ENCODE measurements around the gene OR11A1.
"Not testable (repeated sequence)": the region's sequence is repeated elsewhere in the genome, so short reads cannot be mapped to it uniquely, and the experiment has no call there.

OR11A1 gene

GRCh38 chr6:29439006-29439405, 17.9 kb downstream of the OR11A1 start, which contains the start of gene OR10C1:
Gene OR10C1, plus strand, starts transcription at chr6:29439306. Its CDS starts 710 bp downstream, at chr6:29440016.
- Histone ChIP-seq H3K9ac (ENCODE audit: low read length) (no peak within 1 kb of the TSS), H3K27ac (ENCODE audit: low read length) (no peak within 1 kb of the TSS), H3K9me3 (ENCODE audit: control insufficient read depth, low read depth, low read length) (peaks cover 5% of the 10 kb centered on the region), H3K4me1 (ENCODE audit: control insufficient read depth, low read depth, low read length) (no peaks in the 10 kb centered on the region), H3K27me3 (ENCODE audit: control insufficient read depth, insufficient read depth, low read length) (no peaks in the 10 kb centered on the region), H3K4me3 (ENCODE audit: low read length) (no peak within 1 kb of the TSS), H3K36me3 (ENCODE audit: control insufficient read depth, low read depth, low read length) (no peaks in the 10 kb centered on the region)

GRCh38 chr6:29436730-29437129, 20.1 kb downstream of the OR11A1 start:
- H3K36me3 ChIP-seq (ENCODE audit: control insufficient read depth, low read depth, low read length); H3K27me3 ChIP-seq (ENCODE audit: control insufficient read depth, insufficient read depth, low read length); H3K9me3 ChIP-seq (ENCODE audit: control insufficient read depth, low read depth, low read length); H3K9ac ChIP-seq (ENCODE audit: low read length); H3K4me1 ChIP-seq (ENCODE audit: control insufficient read depth, low read depth, low read length); H3K4me3 ChIP-seq (ENCODE audit: low read length); H3K27ac ChIP-seq (ENCODE audit: low read length): not testable (repeated sequence)

GRCh38 chr6:29426654-29427053, 30.2 kb downstream of the OR11A1 start:
- H3K9ac ChIP-seq (ENCODE audit: low read length) = no peak overlapping the region
- H3K9me3 ChIP-seq (ENCODE audit: control insufficient read depth, low read depth, low read length) = no peaks in the 10 kb centered on the region
- no peaks in the 10 kb centered on the region for H3K36me3 ChIP-seq (ENCODE audit: control insufficient read depth, low read depth, low read length)
- no peaks in the 10 kb centered on the region for H3K27me3 ChIP-seq (ENCODE audit: control insufficient read depth, insufficient read depth, low read length)
- no peak overlapping the region for H3K4me3 ChIP-seq (ENCODE audit: low read length)
- H3K27ac ChIP-seq (ENCODE audit: low read length) = no peak overlapping the region
- peaks cover 5% of the 10 kb centered on the region for H3K4me1 ChIP-seq (ENCODE audit: control insufficient read depth, low read depth, low read length)

- H3K9ac ChIP-seq (ENCODE audit: low read length) = no peak overlapping the region
- H3K4me3 ChIP-seq (ENCODE audit: low read length) = no peak overlapping the region
- H3K9me3 ChIP-seq (ENCODE audit: control insufficient read depth, low read depth, low read length) = no peaks in the 10 kb centered on the region
- peaks cover 5% of the 10 kb centered on the region for H3K4me1 ChIP-seq (ENCODE audit: control insufficient read depth, low read depth, low read length)
- no peaks in the 10 kb centered on the region for H3K27me3 ChIP-seq (ENCODE audit: control insufficient read depth, insufficient read depth, low read length)
- no peak overlapping the region for H3K27ac ChIP-seq (ENCODE audit: low read length)
- H3K36me3 ChIP-seq (ENCODE audit: control insufficient read depth, low read depth, low read length) = no peaks in the 10 kb centered on the region
These were observed 31.8 kb downstream of the OR11A1 start for GRCh38 chr6:29425075-29425474.

GRCh38 chr6:29424575-29424974, 32.3 kb downstream of the OR11A1 start:
- Histone ChIP-seq H3K4me1 (ENCODE audit: control insufficient read depth, low read depth, low read length) (peaks cover 5% of the 10 kb centered on the region), H3K27ac (ENCODE audit: low read length) (no peak overlapping the region), H3K9me3 (ENCODE audit: control insufficient read depth, low read depth, low read length) (no peaks in the 10 kb centered on the region), H3K36me3 (ENCODE audit: control insufficient read depth, low read depth, low read length) (no peaks in the 10 kb centered on the region), H3K4me3 (ENCODE audit: low read length) (no peak overlapping the region), H3K27me3 (ENCODE audit: control insufficient read depth, insufficient read depth, low read length) (no peaks in the 10 kb centered on the region), H3K9ac (ENCODE audit: low read length) (no peak overlapping the region)

GRCh38 chr6:29424168-29424567, 32.7 kb downstream of the OR11A1 start:
- Histone ChIP-seq H3K9me3 (ENCODE audit: control insufficient read depth, low read depth, low read length) (no peaks in the 10 kb centered on the region), H3K36me3 (ENCODE audit: control insufficient read depth, low read depth, low read length) (no peaks in the 10 kb centered on the region), H3K9ac (ENCODE audit: low read length) (no peak overlapping the region), H3K27me3 (ENCODE audit: control insufficient read depth, insufficient read depth, low read length) (no peaks in the 10 kb centered on the region), H3K4me1 (ENCODE audit: control insufficient read depth, low read depth, low read length) (peaks cover 5% of the 10 kb centered on the region), H3K4me3 (ENCODE audit: low read length) (no peak overlapping the region), H3K27ac (ENCODE audit: low read length) (no peak overlapping the region)

GRCh38 chr6:29419516-29419915, 37.4 kb downstream of the OR11A1 start:
- no peak overlapping the region for H3K9ac ChIP-seq (ENCODE audit: low read length)
- no peak overlapping the region for H3K27ac ChIP-seq (ENCODE audit: low read length)
- H3K4me3 ChIP-seq (ENCODE audit: low read length) = no peak overlapping the region
- H3K4me1 ChIP-seq (ENCODE audit: control insufficient read depth, low read depth, low read length) = peaks cover 5% of the 10 kb centered on the region
- H3K36me3 ChIP-seq (ENCODE audit: control insufficient read depth, low read depth, low read length) = no peaks in the 10 kb centered on the region
- no peaks in the 10 kb centered on the region for H3K27me3 ChIP-seq (ENCODE audit: control insufficient read depth, insufficient read depth, low read length)
- H3K9me3 ChIP-seq (ENCODE audit: control insufficient read depth, low read depth, low read length) = no peaks in the 10 kb centered on the region

- Histone ChIP-seq H3K27ac (ENCODE audit: low read length) (no peak within 1 kb of the TSS), H3K27me3 (ENCODE audit: control insufficient read depth, insufficient read depth, low read length) (no peaks in the 10 kb centered on the region), H3K9ac (ENCODE audit: low read length) (no peak within 1 kb of the TSS), H3K4me3 (ENCODE audit: low read length) (no peak within 1 kb of the TSS), H3K4me1 (ENCODE audit: control insufficient read depth, low read depth, low read length) (no peaks in the 10 kb centered on the region), H3K9me3 (ENCODE audit: control insufficient read depth, low read depth, low read length) (no peaks in the 10 kb centered on the region), H3K36me3 (ENCODE audit: control insufficient read depth, low read depth, low read length) (no peaks in the 10 kb centered on the region)
These were observed 42.3 kb downstream of the OR11A1 start, which contains the start of gene OR12D1 for GRCh38 chr6:29414588-29414987. Gene OR12D1, plus strand, starts transcription at chr6:29414928.

GRCh38 chr6:29403801-29404200, 53.1 kb downstream of the OR11A1 start:
- no peaks in the 10 kb centered on the region for H3K27me3 ChIP-seq (ENCODE audit: control insufficient read depth, insufficient read depth, low read length)
- H3K36me3 ChIP-seq (ENCODE audit: control insufficient read depth, low read depth, low read length) = no peaks in the 10 kb centered on the region
- H3K9me3 ChIP-seq (ENCODE audit: control insufficient read depth, low read depth, low read length) = no peaks in the 10 kb centered on the region
- H3K4me1 ChIP-seq (ENCODE audit: control insufficient read depth, low read depth, low read length) = no peaks in the 10 kb centered on the region
- H3K4me3 ChIP-seq (ENCODE audit: low read length) = no peak overlapping the region
- H3K27ac ChIP-seq (ENCODE audit: low read length) = no peak overlapping the region
- H3K9ac ChIP-seq (ENCODE audit: low read length) = no peak overlapping the region

- Histone ChIP-seq H3K9me3 (ENCODE audit: control insufficient read depth, low read depth, low read length) (no peaks in the 10 kb centered on the region), H3K27ac (ENCODE audit: low read length) (no peak overlapping the region), H3K36me3 (ENCODE audit: control insufficient read depth, low read depth, low read length) (no peaks in the 10 kb centered on the region), H3K4me3 (ENCODE audit: low read length) (no peak overlapping the region), H3K9ac (ENCODE audit: low read length) (no peak overlapping the region), H3K4me1 (ENCODE audit: control insufficient read depth, low read depth, low read length) (peaks cover 7% of the 10 kb centered on the region), H3K27me3 (ENCODE audit: control insufficient read depth, insufficient read depth, low read length) (no peaks in the 10 kb centered on the region)
These were observed 57.3 kb downstream of the OR11A1 start for GRCh38 chr6:29399525-29399924.

GRCh38 chr6:29395331-29395730, 61.5 kb downstream of the OR11A1 start, which contains the start of gene OR12D2:
Gene OR12D2, plus strand, starts transcription at chr6:29395631. Its CDS starts 1,069 bp downstream, at chr6:29396700.
- Histone ChIP-seq H3K4me3 (ENCODE audit: low read length) (no peak within 1 kb of the TSS), H3K9me3 (ENCODE audit: control insufficient read depth, low read depth, low read length) (no peaks in the 10 kb centered on the region), H3K27me3 (ENCODE audit: control insufficient read depth, insufficient read depth, low read length) (no peaks in the 10 kb centered on the region), H3K27ac (ENCODE audit: low read length) (no peak within 1 kb of the TSS), H3K36me3 (ENCODE audit: control insufficient read depth, low read depth, low read length) (no peaks in the 10 kb centered on the region), H3K4me1 (ENCODE audit: control insufficient read depth, low read depth, low read length) (peaks cover 7% of the 10 kb centered on the region), H3K9ac (ENCODE audit: low read length) (no peak within 1 kb of the TSS)

GRCh38 chr6:29388533-29388932, 68.3 kb downstream of the OR11A1 start:
- Histone ChIP-seq H3K27me3 (ENCODE audit: control insufficient read depth, insufficient read depth, low read length) (no peaks in the 10 kb centered on the region), H3K36me3 (ENCODE audit: control insufficient read depth, low read depth, low read length) (no peaks in the 10 kb centered on the region), H3K9me3 (ENCODE audit: control insufficient read depth, low read depth, low read length) (no peaks in the 10 kb centered on the region), H3K4me3 (ENCODE audit: low read length) (no peak overlapping the region), H3K27ac (ENCODE audit: low read length) (no peak overlapping the region), H3K9ac (ENCODE audit: low read length) (no peak overlapping the region), H3K4me1 (ENCODE audit: control insufficient read depth, low read depth, low read length) (no peaks in the 10 kb centered on the region)
